Neutrophil (primary cell): ENCODE data around the gene GNAL.

Experiments used
- H3K27ac ChIP-seq: fragments of 200-600 bp; sonication (generic); 2 replicates; pipeline ENCODE4 v1.5.1; 2016; ENCODE audit warnings: mild to moderate bottlenecking, moderate library complexity
- H3K27me3 ChIP-seq: fragments of 200-600 bp; sonication (generic); 2 replicates; pipeline ENCODE4 v1.6.0; 2016; ENCODE audit warnings: mild to moderate bottlenecking
- H3K36me3 ChIP-seq: fragments of 200-600 bp; sonication (generic); 2 replicates; pipeline ENCODE4 v1.5.1; 2017
- H3K4me1 ChIP-seq, 2 experiments: fragments of 200-600 bp in 1 of 2; sonication (generic) in 1 of 2; 1 replicate in 1 of 2; 2 replicates in 1 of 2; pipeline versions ENCODE4 v1.5.1 to v1.6.1; 2013 to 2016; ENCODE audit warnings: low read depth in 1 of 2, low read length in 1 of 2, mild to moderate bottlenecking in 1 of 2, moderate library complexity in 1 of 2; ENCODE audit not compliant: control insufficient read depth in 1 of 2, insufficient read depth in 1 of 2
- H3K4me3 ChIP-seq, 2 experiments: fragments of 200-600 bp in 1 of 2; sonication (generic) in 1 of 2; 1 replicate in 1 of 2; 2 replicates in 1 of 2; pipeline ENCODE4 v1.5.1; 2013 to 2016; ENCODE audit warnings: low read depth in 1 of 2, low read length in 1 of 2, mild to moderate bottlenecking in 1 of 2, moderate library complexity in 1 of 2
- H3K9me3 ChIP-seq: fragments of 200-600 bp; sonication (generic); 2 replicates; pipeline ENCODE4 v1.5.1; 2016
- CTCF ChIP-seq: fragments of 200-600 bp; sonication (generic); IDR thresholded peaks from 2 replicates; pipeline ENCODE4 v1.5.1; 2016; ENCODE audit warnings: antibody characterized with exemption

GNAL gene

DNA sequence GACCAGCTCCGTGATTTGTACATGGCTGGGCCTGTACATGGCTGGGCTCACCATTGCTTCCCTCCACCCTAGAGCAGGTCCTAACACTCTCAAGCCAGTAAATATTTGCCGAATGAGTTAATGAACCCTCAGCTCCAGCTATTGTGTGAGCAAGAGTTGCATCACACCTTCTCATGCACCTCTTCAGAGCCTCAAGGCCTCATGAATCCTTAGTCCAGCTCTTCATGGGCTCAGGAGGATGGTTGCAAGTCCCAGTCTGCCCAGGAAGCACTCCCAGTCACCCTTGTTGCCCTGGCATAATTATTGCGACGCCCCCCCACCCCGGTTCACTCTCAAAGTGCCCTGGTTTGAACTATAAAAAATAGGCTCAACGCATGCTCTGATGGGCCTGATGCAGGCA is 30.1 kb upstream of the GNAL start:
- H3K27ac ChIP-seq, result no peak overlapping the region
- no peak overlapping the region for H3K4me3 ChIP-seq
- H3K9me3 ChIP-seq, result no peaks in the 10 kb centered on the region
- H3K27me3 ChIP-seq, result peaks cover 45% of the 10 kb centered on the region
- TF ChIP-seq CTCF, result no peak
- no peaks in the 10 kb centered on the region for H3K4me1 ChIP-seq
- no peaks in the 10 kb centered on the region for H3K36me3 ChIP-seq

DNA sequence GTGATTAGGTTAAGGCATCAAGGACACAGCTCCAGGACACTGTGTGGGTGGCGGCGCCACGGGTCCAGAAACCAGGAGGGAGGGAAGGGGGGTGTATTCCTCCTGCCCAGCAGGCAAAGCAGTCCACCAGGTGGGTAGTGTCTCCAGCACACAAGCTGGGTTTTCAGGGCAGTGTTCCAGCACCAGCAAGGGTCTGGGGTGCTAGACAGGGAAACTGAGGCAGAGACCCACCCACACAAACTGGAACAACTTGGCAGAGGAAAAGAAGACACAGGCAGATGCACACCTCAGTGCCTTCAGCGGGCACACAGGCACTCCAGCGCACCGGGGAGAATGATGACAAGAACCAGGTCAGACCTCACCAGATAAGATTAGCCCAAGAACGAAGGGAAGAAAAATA is 28.4 kb upstream of the GNAL start:
- H3K27me3 ChIP-seq, result peaks cover 38% of the 10 kb centered on the region
- TF ChIP-seq CTCF, result no peak
- no peaks in the 10 kb centered on the region for H3K4me1 ChIP-seq
- no peak overlapping the region for H3K27ac ChIP-seq
- H3K4me3 ChIP-seq, result no peak overlapping the region
- H3K36me3 ChIP-seq, result no peaks in the 10 kb centered on the region
- H3K9me3 ChIP-seq, result no peaks in the 10 kb centered on the region

DNA sequence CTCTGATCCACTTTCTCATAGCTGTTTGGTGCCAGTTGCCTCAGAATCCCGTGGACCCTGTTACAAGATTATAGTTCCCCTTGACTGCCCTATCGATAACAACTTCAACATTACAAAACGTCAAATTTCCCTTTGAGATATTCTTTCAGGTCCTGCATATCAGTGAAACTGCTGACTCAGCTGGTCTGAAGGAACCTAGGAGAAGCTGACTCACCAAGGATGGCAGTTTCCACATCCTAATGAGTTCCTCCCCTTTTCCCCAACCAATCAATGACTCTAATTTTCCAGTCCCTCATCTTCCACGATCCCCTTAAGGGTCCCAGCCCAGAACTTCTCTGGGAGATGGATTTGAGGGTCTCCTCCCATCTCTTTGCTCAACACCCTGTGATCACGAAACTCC is 27.6 kb upstream of the GNAL start:
- Histone ChIP-seq H3K27ac (no peak overlapping the region), H3K27me3 (peaks cover 38% of the 10 kb centered on the region), H3K4me3 (no peak overlapping the region), H3K36me3 (no peaks in the 10 kb centered on the region), H3K4me1 (no peaks in the 10 kb centered on the region), H3K9me3 (no peaks in the 10 kb centered on the region)
- TF ChIP-seq CTCF, result no peak

DNA sequence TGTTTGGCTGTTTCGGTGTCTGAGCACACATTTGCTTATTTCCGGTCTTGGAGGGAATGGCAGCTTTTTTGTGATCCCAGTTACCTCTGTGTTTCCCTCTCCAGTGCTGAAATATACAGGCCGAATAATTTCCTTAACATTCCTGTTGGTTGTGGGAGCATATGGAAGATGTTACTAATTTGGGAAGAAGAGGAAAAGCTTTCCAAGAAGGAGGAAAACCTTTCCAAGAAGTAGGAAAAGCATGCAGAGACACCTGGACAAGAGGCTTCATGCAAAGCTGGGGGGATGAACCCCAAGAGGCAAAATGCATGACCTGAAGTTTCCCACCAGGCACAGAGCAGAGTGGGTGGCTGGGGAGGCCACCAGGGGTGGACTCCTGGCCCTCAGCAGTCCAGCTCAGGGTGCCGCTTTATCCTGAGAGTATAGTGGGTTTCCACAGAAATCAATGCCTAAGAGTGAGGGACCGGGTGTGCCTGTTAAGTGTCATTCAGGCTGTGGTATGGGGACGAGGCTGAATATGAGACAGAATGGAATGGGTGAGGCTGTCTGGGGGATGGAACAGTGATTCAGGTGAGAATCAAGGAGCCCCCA is 25.5 kb upstream of the GNAL start:
- Histone ChIP-seq H3K4me1 (no peaks in the 10 kb centered on the region), H3K27ac (no peak overlapping the region), H3K27me3 (peaks cover 34% of the 10 kb centered on the region), H3K36me3 (no peaks in the 10 kb centered on the region), H3K9me3 (no peaks in the 10 kb centered on the region), H3K4me3 (no peak overlapping the region)
- no peak for TF ChIP-seq CTCF

- TF ChIP-seq CTCF, result no peak
- Histone ChIP-seq H3K27ac (no peak overlapping the region), H3K9me3 (no peaks in the 10 kb centered on the region), H3K27me3 (peaks cover 33% of the 10 kb centered on the region), H3K4me3 (no peak overlapping the region), H3K36me3 (no peaks in the 10 kb centered on the region), H3K4me1 (no peaks in the 10 kb centered on the region)
Observed at GRCh38 chr18:11664286-11664685, 24.8 kb upstream of the GNAL start.

GRCh38 chr18:11665146-11665545 is 23.9 kb upstream of the GNAL start:
- TF ChIP-seq CTCF, result no peak
- no peak overlapping the region for H3K4me3 ChIP-seq
- peaks cover 30% of the 10 kb centered on the region for H3K27me3 ChIP-seq
- no peaks in the 10 kb centered on the region for H3K9me3 ChIP-seq
- H3K27ac ChIP-seq, result no peak overlapping the region
- H3K4me1 ChIP-seq, result no peaks in the 10 kb centered on the region
- no peaks in the 10 kb centered on the region for H3K36me3 ChIP-seq
